ENCODE measurements around the gene HSFY1. TPM values are rescaled to one million over a fixed set of nuclear protein-coding genes. Genes with fewer than 3 reads are reported as not detected.
"Not testable (repeated sequence)": the region's sequence is repeated elsewhere in the genome, so short reads cannot be mapped to it uniquely, and the experiment has no call there.

HSFY1 gene, protein sequence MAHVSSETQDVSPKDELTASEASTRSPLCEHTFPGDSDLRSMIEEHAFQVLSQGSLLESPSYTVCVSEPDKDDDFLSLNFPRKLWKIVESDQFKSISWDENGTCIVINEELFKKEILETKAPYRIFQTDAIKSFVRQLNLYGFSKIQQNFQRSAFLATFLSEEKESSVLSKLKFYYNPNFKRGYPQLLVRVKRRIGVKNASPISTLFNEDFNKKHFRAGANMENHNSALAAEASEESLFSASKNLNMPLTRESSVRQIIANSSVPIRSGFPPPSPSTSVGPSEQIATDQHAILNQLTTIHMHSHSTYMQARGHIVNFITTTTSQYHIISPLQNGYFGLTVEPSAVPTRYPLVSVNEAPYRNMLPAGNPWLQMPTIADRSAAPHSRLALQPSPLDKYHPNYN
- not detected for total RNA-seq

GRCh38 chrY:18546420-18546819 is at the start of gene HSFY1:
Gene HSFY1 (plus strand): TSS chrY:18546720. CDS start chrY:18546788, 68 bp downstream.
- not testable (repeated sequence) for H3K4me3 ChIP-seq (ENCODE audit: low read length); H3K4me1 ChIP-seq (ENCODE audit: insufficient read depth, low read length); H3K27me3 ChIP-seq (ENCODE audit: insufficient read depth, low read length); H3K9me3 ChIP-seq (ENCODE audit: low read depth, low read length)

DNA sequence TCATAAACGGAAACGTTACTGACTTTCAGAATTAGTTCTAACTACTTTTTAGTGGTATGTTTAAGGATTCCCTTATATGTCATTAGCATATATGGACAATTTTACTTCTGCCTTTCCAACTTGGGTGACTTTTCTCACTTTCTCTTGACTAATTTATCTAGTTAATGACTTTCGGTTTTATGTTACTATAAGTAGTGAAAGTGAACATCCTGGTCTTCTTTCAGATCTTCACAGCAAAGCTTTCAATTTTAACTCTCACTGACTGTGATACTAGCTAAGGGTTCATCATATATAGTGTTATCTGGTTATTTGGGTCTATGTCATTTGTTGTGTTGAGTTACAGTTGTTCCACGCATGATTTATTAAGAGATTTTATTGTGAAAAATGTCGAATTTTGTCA is 42.3 kb upstream of the HSFY1 start:
- H3K9me3 ChIP-seq (ENCODE audit: low read depth, low read length); H3K4me3 ChIP-seq (ENCODE audit: low read length); H3K27me3 ChIP-seq (ENCODE audit: insufficient read depth, low read length); H3K4me1 ChIP-seq (ENCODE audit: insufficient read depth, low read length): not testable (repeated sequence)

DNA sequence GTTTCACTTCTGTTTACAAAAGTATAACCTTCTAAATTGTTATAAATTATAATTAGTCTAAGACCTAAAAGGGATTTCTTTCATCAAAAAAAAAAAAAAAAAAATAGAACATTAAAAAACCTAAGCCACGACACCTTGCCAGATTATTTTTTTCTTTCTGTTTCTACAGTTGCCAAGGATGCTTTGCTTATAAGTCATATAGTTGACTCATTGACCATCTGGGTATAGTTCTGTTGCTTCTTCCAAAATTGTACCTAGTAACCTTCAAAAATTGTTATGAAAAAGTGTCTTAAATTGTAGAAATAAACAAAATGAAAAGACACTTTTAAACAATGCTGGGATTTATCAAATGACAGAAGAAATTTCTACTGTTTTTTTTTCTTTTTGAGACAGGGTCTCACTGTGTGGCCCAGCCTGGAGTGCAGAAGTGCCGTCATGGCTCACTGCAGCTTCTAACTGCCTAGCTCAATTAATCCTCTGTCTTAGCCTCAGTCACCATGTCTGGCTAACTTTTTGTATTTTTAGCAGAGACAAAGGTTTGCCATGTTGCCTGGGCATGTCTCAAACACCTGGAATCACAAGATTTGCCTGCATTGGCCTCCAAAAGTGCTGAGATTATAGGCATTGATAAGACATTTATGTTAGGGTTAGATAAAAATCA is 15.4 kb upstream of the HSFY1 start:
- H3K27me3 ChIP-seq (ENCODE audit: insufficient read depth, low read length); H3K4me3 ChIP-seq (ENCODE audit: low read length); H3K9me3 ChIP-seq (ENCODE audit: low read depth, low read length); H3K4me1 ChIP-seq (ENCODE audit: insufficient read depth, low read length): not testable (repeated sequence)

GRCh38 chrY:18538952-18539351 is 7.6 kb upstream of the HSFY1 start:
- not testable (repeated sequence) for H3K9me3 ChIP-seq (ENCODE audit: low read depth, low read length); H3K4me3 ChIP-seq (ENCODE audit: low read length); H3K27me3 ChIP-seq (ENCODE audit: insufficient read depth, low read length); H3K4me1 ChIP-seq (ENCODE audit: insufficient read depth, low read length)

- not testable (repeated sequence) for H3K9me3 ChIP-seq (ENCODE audit: low read depth, low read length); H3K4me1 ChIP-seq (ENCODE audit: insufficient read depth, low read length); H3K27me3 ChIP-seq (ENCODE audit: insufficient read depth, low read length); H3K4me3 ChIP-seq (ENCODE audit: low read length)
These were observed 6.6 kb downstream of the HSFY1 start for GRCh38 chrY:18553132-18553531.

DNA sequence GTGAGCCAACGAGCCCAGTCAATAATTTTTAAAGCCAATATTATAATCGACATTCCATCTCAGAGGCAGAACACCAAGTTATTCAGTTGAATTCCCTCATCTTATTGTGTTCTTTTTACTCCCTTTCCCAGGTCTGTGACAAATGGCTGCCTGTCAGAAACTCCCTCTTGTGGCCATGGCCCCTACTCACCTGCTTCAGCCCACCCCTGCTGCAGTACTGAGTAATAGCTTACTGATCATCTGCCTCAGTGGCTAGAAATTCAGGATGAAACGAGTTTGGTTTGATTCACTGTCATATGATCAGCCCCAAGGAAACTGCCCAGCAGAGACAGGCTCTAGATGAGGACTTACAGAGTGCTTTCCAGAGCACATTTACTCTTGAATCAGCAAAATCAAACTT is 19.4 kb downstream of the HSFY1 start:
- H3K4me3 ChIP-seq (ENCODE audit: low read length); H3K27me3 ChIP-seq (ENCODE audit: insufficient read depth, low read length); H3K9me3 ChIP-seq (ENCODE audit: low read depth, low read length); H3K4me1 ChIP-seq (ENCODE audit: insufficient read depth, low read length): not testable (repeated sequence)

Other genes starting within 250 kb of the HSFY1 start
- not detected for gene HSFY2, start 227.0 kb downstream of the HSFY1 start, total RNA-seq